Right hindlimb (tissue), 1 donor: Measurements from ENCODE around the gene TBXAS1.

Source experiments
- DNase-seq: peaks from one replicate; pipeline ENCODE4 v3.0.0-alpha.2; 2018

TBXAS1 gene

GRCh38 chr7:139949629-139950028 lies 120.6 kb downstream of the TBXAS1 start:
- no peak for DNase-seq

- DNase-seq = no peak
Measured at GRCh38 chr7:139950881-139951525, 121.9 kb downstream of the TBXAS1 start.

GRCh38 chr7:139953229-139953628 lies 124.2 kb downstream of the TBXAS1 start:
- no peak for DNase-seq

GRCh38 chr7:139955109-139955820 lies 126.2 kb downstream of the TBXAS1 start:
- DNase-seq = no peak

GRCh38 chr7:139958599-139959284 lies 129.7 kb downstream of the TBXAS1 start:
- DNase-seq = no peak

GRCh38 chr7:139959285-139959628 lies 130.2 kb downstream of the TBXAS1 start:
- no peak for DNase-seq

- no peak for DNase-seq
Measured at GRCh38 chr7:139959718-139960117, 130.7 kb downstream of the TBXAS1 start.

GRCh38 chr7:139960157-139960556 lies 131.1 kb downstream of the TBXAS1 start:
- no peak for DNase-seq

- DNase-seq = no peak
Measured at GRCh38 chr7:139965942-139966628, 137.0 kb downstream of the TBXAS1 start.

- DNase-seq = no peak
Measured at GRCh38 chr7:139966949-139967348, 137.9 kb downstream of the TBXAS1 start.

GRCh38 chr7:139968931-139969330 lies 139.9 kb downstream of the TBXAS1 start:
- DNase-seq = no peak

- no peak for DNase-seq
Measured at GRCh38 chr7:139972029-139972428, 143.0 kb downstream of the TBXAS1 start.

GRCh38 chr7:139973101-139974050 lies 144.3 kb downstream of the TBXAS1 start:
- DNase-seq = no peak

- DNase-seq = no peak
Measured at GRCh38 chr7:139974179-139974811, 145.2 kb downstream of the TBXAS1 start.

GRCh38 chr7:139976055-139976837 lies 147.2 kb downstream of the TBXAS1 start:
- no peak for DNase-seq

- no peak for DNase-seq
Measured at GRCh38 chr7:139976838-139977656, 148.0 kb downstream of the TBXAS1 start.

GRCh38 chr7:139981511-139981895 lies 152.4 kb downstream of the TBXAS1 start:
- DNase-seq = no peak

- DNase-seq = no peak
Measured at GRCh38 chr7:139982927-139983920, 154.2 kb downstream of the TBXAS1 start.
